GM21447 (cell line): ENCODE measurements around the gene CDKAL1.

Experiments
- ATAC-seq: cut with Tn5 transposase; IDR thresholded peaks from one replicate; pipeline ENCODE4 v1.9.1; 2021; ENCODE audit not compliant: unreplicated experiment

Gene CDKAL1

GRCh38 chr6:21265034-21265729 lies 730.9 kb downstream of the CDKAL1 start:
- ATAC-seq = no peak

- no peak for ATAC-seq
These were observed 731.4 kb downstream of the CDKAL1 start for GRCh38 chr6:21265730-21266044.

GRCh38 chr6:21270636-21271201 lies 736.5 kb downstream of the CDKAL1 start:
- ATAC-seq = no peak

- no peak for ATAC-seq
These were observed 737.3 kb downstream of the CDKAL1 start for GRCh38 chr6:21271428-21272155.

GRCh38 chr6:21273451-21273850 lies 739.2 kb downstream of the CDKAL1 start:
- ATAC-seq = no peak

GRCh38 chr6:21274851-21275250 lies 740.6 kb downstream of the CDKAL1 start:
- no peak for ATAC-seq

GRCh38 chr6:21277601-21278374 lies 743.5 kb downstream of the CDKAL1 start:
- no peak for ATAC-seq

- ATAC-seq = no peak
These were observed 744.1 kb downstream of the CDKAL1 start for GRCh38 chr6:21278375-21278745.

GRCh38 chr6:21279619-21280018 lies 745.4 kb downstream of the CDKAL1 start:
- no peak for ATAC-seq

- no peak for ATAC-seq
These were observed 747.1 kb downstream of the CDKAL1 start for GRCh38 chr6:21281366-21281765.
